Activated T-cell treated with anti-CD3 and anti-CD28 coated beads, Interleukin-2, amount 50 U/mL, for 24 hours (primary cell): ENCODE results near the gene TIMP3.

Experiments used
- DNase-seq: peaks from one replicate; pipeline ENCODE4 v3.0.0-alpha.2; 2020
- H3K27ac Mint-ChIP-seq: 2 replicates; pipeline ENCODE4 v1.8.0; 2020; ENCODE audit warnings: mild to moderate bottlenecking, mixed read lengths
- H3K27me3 Mint-ChIP-seq: 2 replicates; pipeline ENCODE4 v1.8.0; 2020; ENCODE audit warnings: mixed read lengths
- H3K36me3 Mint-ChIP-seq: 2 replicates; pipeline ENCODE4 v1.8.0; 2020; ENCODE audit warnings: low read depth, mixed read lengths
- H3K4me1 Mint-ChIP-seq: 2 replicates; pipeline ENCODE4 v1.8.0; 2020; ENCODE audit warnings: low read depth, mixed read lengths
- H3K4me3 Mint-ChIP-seq: 2 replicates; pipeline ENCODE4 v1.8.0; 2020; ENCODE audit warnings: mild to moderate bottlenecking, moderate library complexity, mixed read lengths
- H3K9me3 Mint-ChIP-seq: 2 replicates; pipeline ENCODE4 v1.8.0; 2020; ENCODE audit warnings: mixed read lengths

Gene TIMP3

GRCh38 chr22:32824531-32825312 is 23.2 kb downstream of the TIMP3 start:
- H3K36me3 Mint-ChIP-seq: no peaks in the 10 kb centered on the region
- no peak overlapping the region for H3K4me3 Mint-ChIP-seq
- no peaks in the 10 kb centered on the region for H3K9me3 Mint-ChIP-seq
- no peak for DNase-seq
- no peaks in the 10 kb centered on the region for H3K4me1 Mint-ChIP-seq
- peaks cover 4% of the 10 kb centered on the region for H3K27me3 Mint-ChIP-seq
- no peak overlapping the region for H3K27ac Mint-ChIP-seq

- DNase-seq: no peak
- Mint-ChIP-seq H3K9me3 (no peaks in the 10 kb centered on the region), H3K4me3 (no peak overlapping the region), H3K27me3 (peaks cover 4% of the 10 kb centered on the region), H3K27ac (no peak overlapping the region), H3K4me1 (peaks cover 3% of the 10 kb centered on the region), H3K36me3 (no peaks in the 10 kb centered on the region)
Observed at GRCh38 chr22:32826537-32826936, 25.0 kb downstream of the TIMP3 start.

GRCh38 chr22:32827049-32827602 is 25.6 kb downstream of the TIMP3 start:
- Mint-ChIP-seq H3K27me3 (peaks cover 4% of the 10 kb centered on the region), H3K9me3 (no peaks in the 10 kb centered on the region), H3K4me3 (no peak overlapping the region), H3K4me1 (peaks cover 6% of the 10 kb centered on the region), H3K27ac (no peak overlapping the region), H3K36me3 (no peaks in the 10 kb centered on the region)
- DNase-seq: no peak

- H3K9me3 Mint-ChIP-seq: no peaks in the 10 kb centered on the region
- H3K27ac Mint-ChIP-seq: no peak overlapping the region
- peaks cover 4% of the 10 kb centered on the region for H3K27me3 Mint-ChIP-seq
- no peak for DNase-seq
- peaks cover 7% of the 10 kb centered on the region for H3K4me1 Mint-ChIP-seq
- H3K36me3 Mint-ChIP-seq: no peaks in the 10 kb centered on the region
- no peak overlapping the region for H3K4me3 Mint-ChIP-seq
Observed at GRCh38 chr22:32828150-32828549, 26.6 kb downstream of the TIMP3 start.

- Mint-ChIP-seq H3K4me3 (no peak overlapping the region), H3K27me3 (no peaks in the 10 kb centered on the region), H3K4me1 (peaks cover 7% of the 10 kb centered on the region), H3K27ac (no peak overlapping the region), H3K9me3 (no peaks in the 10 kb centered on the region), H3K36me3 (no peaks in the 10 kb centered on the region)
- DNase-seq: no peak
Observed at GRCh38 chr22:32828561-32828960, 27.1 kb downstream of the TIMP3 start.

- H3K36me3 Mint-ChIP-seq: no peaks in the 10 kb centered on the region
- H3K4me3 Mint-ChIP-seq: no peak overlapping the region
- no peak overlapping the region for H3K27ac Mint-ChIP-seq
- no peak for DNase-seq
- H3K4me1 Mint-ChIP-seq: peaks cover 7% of the 10 kb centered on the region
- no peaks in the 10 kb centered on the region for H3K27me3 Mint-ChIP-seq
- no peaks in the 10 kb centered on the region for H3K9me3 Mint-ChIP-seq
Observed at GRCh38 chr22:32829451-32829851, 27.9 kb downstream of the TIMP3 start.

- DNase-seq: no peak
- no peaks in the 10 kb centered on the region for H3K36me3 Mint-ChIP-seq
- no peaks in the 10 kb centered on the region for H3K9me3 Mint-ChIP-seq
- H3K4me3 Mint-ChIP-seq: no peak overlapping the region
- H3K27me3 Mint-ChIP-seq: no peaks in the 10 kb centered on the region
- H3K4me1 Mint-ChIP-seq: peaks cover 7% of the 10 kb centered on the region
- H3K27ac Mint-ChIP-seq: no peak overlapping the region
Observed at GRCh38 chr22:32830473-32830872, 29.0 kb downstream of the TIMP3 start.

- peaks cover 7% of the 10 kb centered on the region for H3K4me1 Mint-ChIP-seq
- H3K36me3 Mint-ChIP-seq: no peaks in the 10 kb centered on the region
- no peak overlapping the region for H3K4me3 Mint-ChIP-seq
- H3K27ac Mint-ChIP-seq: no peak overlapping the region
- no peak for DNase-seq
- no peaks in the 10 kb centered on the region for H3K9me3 Mint-ChIP-seq
- no peaks in the 10 kb centered on the region for H3K27me3 Mint-ChIP-seq
Observed at GRCh38 chr22:32830957-32831356, 29.5 kb downstream of the TIMP3 start.

GRCh38 chr22:32831584-32831983 is 30.1 kb downstream of the TIMP3 start:
- H3K27ac Mint-ChIP-seq: no peak overlapping the region
- H3K4me3 Mint-ChIP-seq: no peak overlapping the region
- H3K27me3 Mint-ChIP-seq: no peaks in the 10 kb centered on the region
- H3K4me1 Mint-ChIP-seq: peaks cover 7% of the 10 kb centered on the region
- no peak for DNase-seq
- no peaks in the 10 kb centered on the region for H3K9me3 Mint-ChIP-seq
- H3K36me3 Mint-ChIP-seq: no peaks in the 10 kb centered on the region

GRCh38 chr22:32832174-32832573 is 30.7 kb downstream of the TIMP3 start:
- no peak for DNase-seq
- Mint-ChIP-seq H3K9me3 (no peaks in the 10 kb centered on the region), H3K4me1 (peaks cover 7% of the 10 kb centered on the region), H3K27me3 (no peaks in the 10 kb centered on the region), H3K27ac (no peak overlapping the region), H3K36me3 (no peaks in the 10 kb centered on the region), H3K4me3 (no peak overlapping the region)

- Mint-ChIP-seq H3K27ac (no peak overlapping the region), H3K4me1 (peaks cover 4% of the 10 kb centered on the region), H3K9me3 (no peaks in the 10 kb centered on the region), H3K4me3 (no peak overlapping the region), H3K27me3 (peaks cover 3% of the 10 kb centered on the region), H3K36me3 (no peaks in the 10 kb centered on the region)
- no peak for DNase-seq
Observed at GRCh38 chr22:32836280-32837123, 35.0 kb downstream of the TIMP3 start.

GRCh38 chr22:32837142-32837541 is 35.6 kb downstream of the TIMP3 start:
- Mint-ChIP-seq H3K36me3 (no peaks in the 10 kb centered on the region), H3K4me1 (peaks cover 1% of the 10 kb centered on the region), H3K27me3 (peaks cover 3% of the 10 kb centered on the region), H3K4me3 (no peak overlapping the region), H3K9me3 (no peaks in the 10 kb centered on the region), H3K27ac (no peak overlapping the region)
- DNase-seq: no peak

GRCh38 chr22:32837803-32838202 is 36.3 kb downstream of the TIMP3 start:
- H3K36me3 Mint-ChIP-seq: no peaks in the 10 kb centered on the region

GRCh38 chr22:32839831-32840584 is 38.5 kb downstream of the TIMP3 start:
- H3K9me3 Mint-ChIP-seq: no peaks in the 10 kb centered on the region
- no peaks in the 10 kb centered on the region for H3K4me1 Mint-ChIP-seq
- H3K27ac Mint-ChIP-seq: no peak overlapping the region
- no peak overlapping the region for H3K4me3 Mint-ChIP-seq
- H3K36me3 Mint-ChIP-seq: no peaks in the 10 kb centered on the region
- DNase-seq: no peak
- peaks cover 3% of the 10 kb centered on the region for H3K27me3 Mint-ChIP-seq

More at GRCh38 chr22:32837803-32838202, 36.3 kb downstream of the TIMP3 start:
- Mint-ChIP-seq H3K4me1 (no peaks in the 10 kb centered on the region), H3K4me3 (no peak overlapping the region), H3K27me3 (peaks cover 3% of the 10 kb centered on the region), H3K27ac (no peak overlapping the region), H3K9me3 (no peaks in the 10 kb centered on the region)
- no peak for DNase-seq
